H1 (cell line): ENCODE results near the gene KRT80. TPM values are rescaled to one million over a fixed set of nuclear protein-coding genes. Genes with fewer than 3 reads are reported as not detected.

ENCODE experiments used
- CTCF ChIA-PET: fragments of 300-600 bp; sonication (Branson Sonifier 250); formaldehyde crosslinking; loops from one replicate; lab custom pipeline; 2021; ENCODE audit not compliant: partially characterized antibody; lab: Charles Lee
- POLR2A ChIA-PET: fragments of 300-600 bp; sonication (Branson Sonifier 250); formaldehyde crosslinking; loops from one replicate; lab custom pipeline; 2021; ENCODE audit warnings: inconsistent platforms; ENCODE audit not compliant: partially characterized antibody; lab: Charles Lee
- DNase-seq, 2 experiments: peaks; one replicate each; pipeline versions ENCODE4 v3.0.0 to v3.0.0-alpha.2; 2010 to 2022; ENCODE audit warnings: low spot score in 2 of 2, low read depth in 1 of 2, mixed read lengths in 1 of 2
- FAIRE-seq: peaks from 2 replicates; lab custom pipeline; 2011; peaks lifted over from hg19 to GRCh38; lab: Jason Lieb, UNC
- H2AFZ ChIP-seq: 2 replicates; pipeline ENCODE4 v1.8.1; 2012; ENCODE audit warnings: low read length, inconsistent platforms
- H2AK5ac ChIP-seq: 2 replicates; pipeline ENCODE4 v1.6.1; 2013; ENCODE audit warnings: low read depth, low read length
- H2BK120ac ChIP-seq: replicated peaks from 2 replicates; pipeline ENCODE3; 2013; ENCODE audit warnings: low read depth, low read length, inconsistent platforms
- H2BK12ac ChIP-seq: 2 replicates; pipeline ENCODE4 v1.6.1; 2013; ENCODE audit warnings: low read depth, low read length
- H2BK15ac ChIP-seq: 2 replicates; pipeline ENCODE4 v1.6.1; 2013; ENCODE audit warnings: low read length
- H2BK20ac ChIP-seq: 2 replicates; pipeline ENCODE4 v1.6.1; 2013; ENCODE audit warnings: low read length
- H2BK5ac ChIP-seq: 2 replicates; pipeline ENCODE4 v1.6.1; 2013; ENCODE audit warnings: low read depth, low read length
- H3K14ac ChIP-seq: 2 replicates; pipeline ENCODE4 v1.6.1; 2013; ENCODE audit warnings: inconsistent platforms; ENCODE audit not compliant: insufficient read length
- H3K18ac ChIP-seq: 2 replicates; pipeline ENCODE4 v1.6.1; 2013; ENCODE audit warnings: low read length; ENCODE audit errors: extremely low read depth
- H3K23ac ChIP-seq: 2 replicates; pipeline ENCODE4 v1.6.1; 2013; ENCODE audit warnings: inconsistent platforms; ENCODE audit not compliant: insufficient read length
- H3K23me2 ChIP-seq: 2 replicates; pipeline ENCODE4 v1.6.1; 2013; ENCODE audit warnings: low read depth, low read length
- H3K27ac ChIP-seq: 2 replicates; pipeline ENCODE4 v1.6.1; 2011; ENCODE audit warnings: low read depth, low read length, inconsistent platforms
- H3K27me3 ChIP-seq, 4 experiments: replicated peaks in 1 of 4; 1 replicate in 1 of 4; 2 replicates in 3 of 4; pipeline versions ENCODE4 v1.6.1 to v1.8.1; 2011 to 2013; ENCODE audit warnings: low read length in 3 of 4, mild to moderate bottlenecking in 3 of 4, inconsistent platforms in 2 of 4, mixed read lengths in 2 of 4, moderate library complexity in 1 of 4; ENCODE audit not compliant: control insufficient read depth in 3 of 4, insufficient read depth in 3 of 4; ENCODE audit errors: extremely low read depth in 1 of 4
- H3K36me3 ChIP-seq, 4 experiments: 2 replicates each; pipeline versions ENCODE4 v1.6.1 to v1.8.1; 2011 to 2013; ENCODE audit warnings: mild to moderate bottlenecking in 4 of 4, low read length in 3 of 4, moderate library complexity in 2 of 4, control low read depth in 1 of 4, inconsistent platforms in 1 of 4; ENCODE audit not compliant: insufficient read depth in 4 of 4, control insufficient read depth in 2 of 4
- H3K4ac ChIP-seq: replicated peaks from 2 replicates; pipeline ENCODE3; 2013; ENCODE audit warnings: low read length, low read depth, mixed read lengths, inconsistent platforms; ENCODE audit not compliant: insufficient read length
- H3K4me1 ChIP-seq, 4 experiments: replicated peaks in 1 of 4; 1 replicate in 1 of 4; 2 replicates in 3 of 4; pipeline versions ENCODE4 v1.6.1 to v1.8.1; 2011 to 2013; ENCODE audit warnings: low read length in 3 of 4, inconsistent platforms in 2 of 4, mixed read lengths in 1 of 4; ENCODE audit not compliant: insufficient read depth in 4 of 4, control insufficient read depth in 3 of 4
- H3K4me2 ChIP-seq, 2 experiments: 2 replicates each; pipeline versions ENCODE4 v1.6.1 to v1.8.1; 2011 to 2013; ENCODE audit warnings: low read depth in 2 of 2, low read length in 2 of 2, control low read depth in 1 of 2, inconsistent platforms in 1 of 2, mild to moderate bottlenecking in 1 of 2; ENCODE audit not compliant: insufficient read depth in 1 of 2
- H3K4me3 ChIP-seq, 4 experiments: fragments of 200-600, 300-600 bp in 1 of 4; sonication (generic), shearing (Covaris generic), sonication (Bioruptor Twin) in 1 of 4; 2 replicates each; pipeline versions ENCODE4 v1.5.1 to v1.8.1; 2011 to 2016; ENCODE audit warnings: low read length in 4 of 4, low read depth in 3 of 4, control low read depth in 2 of 4, inconsistent platforms in 2 of 4, mild to moderate bottlenecking in 2 of 4, mixed read lengths in 1 of 4, moderate library complexity in 1 of 4; ENCODE audit not compliant: insufficient read depth in 2 of 4; ENCODE audit errors: extremely low read depth in 1 of 4
- H3K56ac ChIP-seq: replicated peaks from 2 replicates; pipeline ENCODE3; 2013; ENCODE audit warnings: low read depth, mild to moderate bottlenecking, mixed read lengths, low read length, inconsistent platforms; ENCODE audit not compliant: insufficient read length
- H3K79me1 ChIP-seq: 2 replicates; pipeline ENCODE4 v1.6.1; 2013; ENCODE audit warnings: low read depth, low read length, control low read depth
- H3K79me2 ChIP-seq, 2 experiments: 2 replicates each; pipeline versions ENCODE4 v1.6.1 to v1.8.1; 2012 to 2013; ENCODE audit warnings: low read length in 2 of 2, mild to moderate bottlenecking in 2 of 2, inconsistent platforms in 1 of 2; ENCODE audit not compliant: insufficient read depth in 2 of 2, control insufficient read depth in 1 of 2
- H3K9ac ChIP-seq, 4 experiments: replicated peaks in 1 of 4; 1 replicate in 1 of 4; 2 replicates in 3 of 4; pipeline versions ENCODE4 v1.6.1 to v1.8.1; 2011 to 2013; ENCODE audit warnings: low read depth in 3 of 4, low read length in 3 of 4, control low read depth in 2 of 4, mild to moderate bottlenecking in 2 of 4, moderate library complexity in 2 of 4, inconsistent platforms in 1 of 4; ENCODE audit errors: extremely low read depth in 1 of 4
- H3K9me3 ChIP-seq, 2 experiments: 2 replicates each; pipeline versions ENCODE4 v1.6.1 to v1.8.1; 2012 to 2013; ENCODE audit warnings: mild to moderate bottlenecking in 2 of 2, moderate library complexity in 2 of 2, control low read depth in 1 of 2, inconsistent platforms in 1 of 2, low read depth in 1 of 2, low read length in 1 of 2, mixed read lengths in 1 of 2; ENCODE audit not compliant: insufficient read depth in 2 of 2
- H4K20me1 ChIP-seq, 2 experiments: replicated peaks in 1 of 2; 2 replicates each; pipeline versions ENCODE3 to v1.8.1; 2011 to 2013; ENCODE audit warnings: inconsistent platforms in 2 of 2, low read length in 2 of 2, mild to moderate bottlenecking in 1 of 2; ENCODE audit not compliant: insufficient read depth in 2 of 2, control insufficient read depth in 1 of 2
- H4K5ac ChIP-seq: 2 replicates; pipeline ENCODE4 v1.6.1; 2013; ENCODE audit warnings: low read length, low read depth, mixed read lengths, inconsistent platforms; ENCODE audit not compliant: insufficient read length
- H4K8ac ChIP-seq: 2 replicates; pipeline ENCODE4 v1.8.0; 2013; ENCODE audit warnings: mild to moderate bottlenecking, moderate library complexity, low read length, inconsistent platforms; ENCODE audit not compliant: insufficient read depth; ENCODE audit errors: extremely low read depth
- H4K91ac ChIP-seq: replicated peaks from 2 replicates; pipeline ENCODE3; 2013; ENCODE audit warnings: low read length, mixed read lengths, inconsistent platforms; ENCODE audit not compliant: insufficient read length
- CTCF ChIP-seq, 3 experiments: IDR thresholded peaks; 1 replicate in 2 of 3; 2 replicates in 1 of 3; pipeline versions ENCODE4 v1.5.1 to v1.6.1; 2011; ENCODE audit warnings: low read length in 3 of 3, mild to moderate bottlenecking in 3 of 3, inconsistent platforms in 2 of 3, low read depth in 1 of 3, moderate library complexity in 1 of 3; ENCODE audit not compliant: insufficient read depth in 1 of 3; ENCODE audit errors: control extremely low read depth in 1 of 3
- SRF ChIP-seq: IDR thresholded peaks from 2 replicates; pipeline ENCODE4 v1.6.1; 2011; ENCODE audit warnings: mild to moderate bottlenecking, low read depth, low read length, moderate library complexity
- WGBS, 2 experiments: shearing (Covaris generic) in 1 of 2; methylation state at CpG; one replicate each; pipeline versions ENCODE4 v1.1.6 to v1.1.7; 2013 to 2015; ENCODE audit warnings: low lambda C conversion rate in 2 of 2, mixed read lengths in 2 of 2, inconsistent platforms in 1 of 2, low coverage in 1 of 2, missing lambda C conversion rate in 1 of 2; ENCODE audit not compliant: insufficient replicate concordance in 2 of 2, insufficient coverage in 1 of 2, insufficient read length in 1 of 2; ENCODE audit errors: extremely low coverage in 1 of 2, missing lambda C conversion rate in 1 of 2; 5-methylcytosine and 5-hydroxymethylcytosine counted together
- polyA plus RNA-seq, 7 experiments: library from polyadenylated mRNA; depleted of rRNA in 3 of 7; stranded (reverse) in 5 of 7; unstranded in 2 of 7; fragments of >200 nt in 5 of 7; fragments of 200-250 nt in 2 of 7; gene quantifications; 1 replicate in 5 of 7; 2 replicates in 1 of 7; 4 replicates in 1 of 7; pipeline versions ENCODE4 v1.2.1 to v1.2.3, GENCODE V29; 2011 to 2013; ENCODE audit warnings: missing spikeins in 2 of 7, mixed read lengths in 2 of 7
- total RNA-seq: library from RNA; stranded (reverse); fragmentation: NEBNext Ultra II Directional; extraction: Animal tissue kit (Norgen Biotek cat#: 25700); gene quantifications from 2 replicates; pipeline ENCODE4 v1.2.1, GENCODE V29; 2021

Gene KRT80
- total and polyA plus RNA-seq, 2 of the 8 experiments (the other 6 are each of a cell fraction or from before 2014, with no cell fraction given), result 0.05 TPM; not detected in 1

GRCh38 chr12:52241205-52241842, 49.5 kb upstream of the KRT80 start:
- Histone ChIP-seq H2BK20ac (no peak overlapping the region), H4K91ac (no peak overlapping the region), H2AK5ac (no peak overlapping the region), H3K23ac (no peak overlapping the region), H2BK120ac (no peak overlapping the region), H3K56ac (no peak overlapping the region), H3K14ac (no peak overlapping the region), H4K8ac (no peak overlapping the region), H3K27me3 (peaks cover 0 to 2% (median 0%) of the 10 kb centered on the region in 4 experiments; a peak in 2 of 7 replicates), H3K9ac (no peak overlapping the region), H3K79me2 (no peaks in the 10 kb centered on the region), H2AFZ (no peak overlapping the region), H3K4me1 (peaks cover 6 to 19% (median 16%) of the 10 kb centered on the region in 4 experiments), H3K36me3 (no peaks in the 10 kb centered on the region; a peak in 1 of 8 replicates), H3K79me1 (no peaks in the 10 kb centered on the region), H2BK5ac (no peak overlapping the region), H4K5ac (no peak overlapping the region), H2BK15ac (no peak overlapping the region), H3K9me3 (no peaks in the 10 kb centered on the region), H3K4me3 (no peak overlapping the region), H3K4me2 (no peak overlapping the region), H4K20me1 (no peaks in the 10 kb centered on the region), H3K4ac (no peak overlapping the region), H2BK12ac (no peak overlapping the region), H3K27ac (no peak overlapping the region), H3K23me2 (no peaks in the 10 kb centered on the region; the same call in 1 of the 2 replicates), H3K18ac (no peak overlapping the region)
- ChIA-PET CTCF (interaction anchor here (0.6 to 17.6 kb wide), 16 partner anchors 9 to 305 kb away, joined by 3 to 151 read pairs (median 4); partner anchors contain the start of gene KRT83), POLR2A (interaction anchor here (1.0 to 1.9 kb wide), 2 partner anchors 10 to 16 kb away, joined by 3 to 7 read pairs; no protein-coding TSS in a partner anchor)
- no peak for DNase-seq
- no peak for FAIRE-seq
- no peak for TF ChIP-seq SRF
- TF ChIP-seq CTCF (IDR thresholded peaks at IDR 0.05; ENCODE audit: control extremely low read depth in 1 of 3, insufficient read depth in 1 of 3, low read depth in 1 of 3, low read length in 3 of 3), result peak; percentile 27 to 57 (median 43); a peak in 2 of 4 replicates
- WGBS, 2 experiments, result 79% methylated on average over 11 of the region's 11 CpGs; no CpG with 5 or more reads in 1 of the 2 experiments
